NCI-H187 (cell line): ENCODE measurements around the gene COL15A1.
"Not testable (repeated sequence)": the region's sequence is repeated elsewhere in the genome, so short reads cannot be mapped to it uniquely, and the experiment has no call there.

Experiments used
- DNase-seq, 2 experiments: peaks; one replicate each; lab custom pipeline; 2025; lab: John Stamatoyannopoulos, UW

COL15A1 gene

GRCh38 chr9:98994172-98995058 lies 50.7 kb downstream of the COL15A1 start:
- DNase-seq = no peak

- DNase-seq = no peak
These were observed 51.5 kb downstream of the COL15A1 start for GRCh38 chr9:98995059-98995671.

- DNase-seq = no peak
These were observed 52.3 kb downstream of the COL15A1 start for GRCh38 chr9:98995971-98996504.

GRCh38 chr9:98997604-98998003 lies 53.9 kb downstream of the COL15A1 start:
- DNase-seq = no peak

GRCh38 chr9:98998441-98999151 lies 54.9 kb downstream of the COL15A1 start:
- no peak for DNase-seq

GRCh38 chr9:98999152-98999525 lies 55.4 kb downstream of the COL15A1 start:
- no peak for DNase-seq

GRCh38 chr9:99000476-99001395 lies 57.0 kb downstream of the COL15A1 start:
- no peak for DNase-seq

GRCh38 chr9:99001892-99002291 lies 58.2 kb downstream of the COL15A1 start:
- no peak for DNase-seq

GRCh38 chr9:99002706-99003105 lies 59.0 kb downstream of the COL15A1 start:
- no peak for DNase-seq

GRCh38 chr9:99003308-99003707 lies 59.6 kb downstream of the COL15A1 start:
- DNase-seq = no peak

GRCh38 chr9:99004115-99004514 lies 60.4 kb downstream of the COL15A1 start:
- DNase-seq = no peak

GRCh38 chr9:99004717-99005460 lies 61.2 kb downstream of the COL15A1 start:
- no peak for DNase-seq

GRCh38 chr9:99005651-99006050 lies 61.9 kb downstream of the COL15A1 start:
- DNase-seq = no peak

- DNase-seq = no peak
These were observed 62.8 kb downstream of the COL15A1 start for GRCh38 chr9:99006511-99006910.

- no peak for DNase-seq
These were observed 63.3 kb downstream of the COL15A1 start for GRCh38 chr9:99006979-99007378.

- DNase-seq = no peak
These were observed 64.5 kb downstream of the COL15A1 start for GRCh38 chr9:99008203-99008602.

GRCh38 chr9:99010393-99010792 lies 66.7 kb downstream of the COL15A1 start:
- DNase-seq = not testable (repeated sequence)

GRCh38 chr9:99011161-99011709 lies 67.5 kb downstream of the COL15A1 start:
- no peak for DNase-seq

GRCh38 chr9:99012957-99013512 lies 69.3 kb downstream of the COL15A1 start:
- DNase-seq = no peak

- DNase-seq = no peak
These were observed 69.8 kb downstream of the COL15A1 start for GRCh38 chr9:99013550-99013949.
